ENCODE results near the gene NEK3.
"Not testable (repeated sequence)": the region's sequence is repeated elsewhere in the genome, so short reads cannot be mapped to it uniquely, and the experiment has no call there.

NEK3 gene

DNA sequence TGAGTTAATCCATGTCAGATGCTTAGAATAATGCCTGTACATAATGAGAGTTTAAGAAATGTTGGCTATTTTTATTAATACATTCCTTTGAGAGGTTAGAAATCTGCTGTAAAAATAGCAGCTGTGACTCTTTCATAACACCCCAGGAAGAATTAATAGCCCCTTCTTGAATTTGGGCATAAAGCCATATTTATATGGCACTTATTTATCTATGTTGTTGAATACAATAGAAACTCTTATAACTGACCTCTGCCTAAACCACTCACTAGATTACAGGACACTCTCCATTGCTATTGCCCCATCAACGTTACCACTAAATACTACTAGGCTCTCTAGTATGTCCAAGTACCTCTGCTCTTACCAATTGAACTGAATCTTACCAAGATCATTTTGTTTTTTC lies 46.8 kb downstream of the NEK3 start:
- DNase-seq = no peak

DNA sequence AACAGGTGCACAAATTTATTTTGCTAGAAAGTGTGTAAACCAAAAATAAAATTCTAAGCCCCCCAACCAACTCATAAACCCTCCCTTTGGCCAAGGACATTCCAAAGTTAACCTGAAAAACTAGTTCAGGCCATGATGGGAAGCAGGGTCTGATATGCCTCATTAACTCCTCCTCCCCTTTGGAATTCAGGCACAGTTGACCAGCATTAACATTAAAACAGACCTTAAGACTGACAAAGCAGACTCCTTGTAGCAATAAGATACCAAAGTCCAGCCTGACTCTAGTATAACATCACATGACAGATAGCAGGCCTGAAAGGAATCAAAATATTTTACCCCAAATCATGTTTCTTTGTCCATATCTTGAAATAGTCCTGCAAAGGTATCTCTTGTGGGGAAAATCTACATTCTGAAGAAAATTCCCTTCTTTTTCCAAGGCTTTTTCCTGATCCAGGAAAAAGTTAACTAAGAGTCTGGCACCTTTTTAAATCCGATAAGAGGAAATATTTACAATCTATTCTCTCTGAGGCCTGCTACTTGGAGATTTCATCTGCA lies 50.2 kb downstream of the NEK3 start:
- DNase-seq = no peak

DNA sequence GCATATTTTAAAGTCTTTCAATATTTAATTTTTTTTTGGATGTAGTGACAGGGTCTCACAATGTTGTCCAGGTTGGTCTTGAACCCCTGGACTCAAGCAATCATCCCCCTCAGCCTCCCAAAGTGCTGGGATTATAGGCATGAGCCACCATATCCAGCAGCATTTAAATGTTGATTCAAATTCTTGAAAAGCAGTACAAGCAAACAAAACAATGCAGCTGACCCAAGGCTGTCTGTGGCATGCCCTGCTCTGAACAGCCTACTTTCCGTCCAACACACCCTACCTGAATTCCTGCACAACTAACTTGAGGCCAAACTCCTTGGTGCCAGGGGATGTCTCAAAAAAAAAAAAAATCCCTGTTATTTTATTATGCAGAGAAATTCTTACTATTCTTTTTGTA lies 53.6 kb downstream of the NEK3 start:
- DNase-seq = no peak

DNA sequence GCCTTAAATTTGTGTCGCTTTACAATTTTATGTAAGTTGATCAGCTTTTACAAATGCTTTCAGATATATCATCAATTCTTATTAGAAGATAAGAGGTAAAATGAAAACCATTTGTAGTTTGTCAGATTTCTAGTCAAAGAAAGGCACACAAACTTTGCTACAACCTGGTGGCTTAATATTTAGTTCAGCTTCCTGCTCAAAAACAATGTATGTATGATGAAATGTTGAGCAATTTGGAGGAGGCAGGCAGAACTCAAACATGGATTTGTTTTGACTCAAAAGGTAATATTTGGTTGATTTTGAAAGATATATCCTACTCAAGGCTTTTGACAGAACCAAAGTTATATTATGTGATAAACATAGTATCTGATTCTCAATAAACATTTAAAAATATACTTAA lies 54.8 kb downstream of the NEK3 start:
- no peak for DNase-seq

DNA sequence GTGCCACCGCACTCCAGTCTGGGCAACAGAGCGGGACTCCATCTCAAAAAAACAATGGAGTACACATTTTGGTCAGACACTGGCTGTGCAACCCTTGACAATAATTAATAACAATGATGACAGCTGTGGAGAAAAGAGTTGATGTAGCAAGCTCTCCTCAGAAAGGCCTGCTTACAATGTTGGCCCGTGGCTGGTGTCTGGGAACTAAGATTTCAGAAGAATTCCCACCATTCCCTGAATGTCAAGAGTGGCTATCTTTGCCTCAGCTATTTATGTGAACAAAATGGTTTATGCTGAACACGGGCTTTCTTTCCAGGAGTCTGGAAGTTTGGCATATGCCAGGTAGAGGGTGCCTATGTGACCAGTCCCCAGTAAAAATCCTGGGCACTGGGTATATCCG lies 56.0 kb downstream of the NEK3 start:
- no peak for DNase-seq

GRCh38 chr13:52102423-52102822 lies 57.0 kb downstream of the NEK3 start:
- not testable (repeated sequence) for DNase-seq

DNA sequence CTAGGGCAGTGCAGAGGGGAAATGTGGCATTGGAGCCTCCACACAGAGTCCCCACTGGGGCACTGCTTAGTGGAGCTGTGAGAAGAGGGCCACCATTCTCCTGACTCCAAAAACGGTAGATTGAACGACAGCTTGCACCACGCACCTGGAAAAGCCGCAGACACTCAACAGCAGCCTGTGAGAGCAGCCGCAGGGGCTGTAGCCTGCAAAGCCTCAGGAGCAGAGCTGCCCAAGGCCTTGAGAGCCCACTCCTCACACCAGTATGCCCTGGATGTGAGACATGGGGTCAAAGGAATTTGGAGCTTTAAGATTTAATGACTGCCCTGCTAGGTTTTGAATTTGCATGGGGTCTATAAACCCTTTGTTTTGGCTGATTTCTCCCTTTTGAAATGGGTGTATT lies 62.2 kb downstream of the NEK3 start:
- DNase-seq = no peak

GRCh38 chr13:52096748-52097147 lies 62.6 kb downstream of the NEK3 start:
- DNase-seq = no peak

GRCh38 chr13:52096062-52096461 lies 63.3 kb downstream of the NEK3 start:
- no peak for DNase-seq

DNA sequence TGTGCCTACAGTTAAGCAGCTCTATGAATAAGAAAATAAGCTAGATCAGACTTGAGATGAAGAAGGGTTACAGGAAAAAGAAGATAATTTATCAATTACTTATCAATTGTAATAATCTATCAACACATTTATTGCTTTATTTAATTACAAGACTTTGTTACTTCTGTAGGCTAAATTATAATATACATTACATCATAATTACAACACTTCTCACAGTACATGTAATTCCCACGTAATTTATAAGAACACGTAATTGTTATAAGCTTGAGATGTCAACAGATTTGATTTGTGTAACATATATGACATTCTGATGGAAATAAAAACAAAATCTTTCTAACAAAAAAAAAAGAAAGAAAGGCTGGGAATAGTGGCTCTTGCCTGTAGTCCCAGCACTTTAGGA lies 67.3 kb downstream of the NEK3 start:
- DNase-seq = no peak

GRCh38 chr13:52091473-52091872 lies 67.9 kb downstream of the NEK3 start:
- no peak for DNase-seq

GRCh38 chr13:52085421-52085820 lies 74.0 kb downstream of the NEK3 start:
- no peak for DNase-seq

DNA sequence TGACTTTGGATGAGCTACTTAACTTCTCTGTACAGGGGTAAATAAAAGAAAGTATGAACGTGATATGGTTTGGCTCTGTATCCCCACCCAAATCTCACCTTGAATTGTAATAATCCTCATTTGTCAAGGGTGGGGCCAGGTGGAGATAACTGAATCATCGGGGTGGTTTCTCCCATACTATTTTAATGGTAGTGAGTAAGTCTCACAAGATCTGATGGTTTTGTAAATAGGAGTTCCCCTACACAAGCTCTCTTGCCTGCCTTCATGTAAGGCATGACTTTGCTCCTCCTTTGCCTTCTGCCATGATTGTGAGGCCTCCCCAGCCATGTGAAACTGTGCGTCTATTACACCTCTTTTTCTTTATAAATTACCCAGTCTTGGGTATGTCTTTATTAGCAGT lies 74.4 kb downstream of the NEK3 start:
- not testable (repeated sequence) for DNase-seq

Measured in NCI-H1105 treated with DMSO at 0.1 percent for 48 hours (cell line).